COLO668 (cell line): Measurements from ENCODE around the gene AP2B1.

Experiments
- DNase-seq: peaks from one replicate; lab custom pipeline; 2025; ENCODE audit not compliant: unreplicated experiment; lab: John Stamatoyannopoulos, UW

The AP2B1 gene

GRCh38 chr17:35768797-35769196 is 181.7 kb downstream of the AP2B1 start:
- no peak for DNase-seq

- no peak for DNase-seq
Measured at GRCh38 chr17:35769895-35770486, 182.9 kb downstream of the AP2B1 start.

GRCh38 chr17:35773129-35773528 is 186.0 kb downstream of the AP2B1 start:
- DNase-seq, result no peak

GRCh38 chr17:35773679-35774425 is 186.7 kb downstream of the AP2B1 start:
- DNase-seq, result no peak

GRCh38 chr17:35774499-35774898 is 187.4 kb downstream of the AP2B1 start:
- DNase-seq, result no peak

GRCh38 chr17:35775039-35775438 is 187.9 kb downstream of the AP2B1 start:
- no peak for DNase-seq

GRCh38 chr17:35775583-35775982 is 188.5 kb downstream of the AP2B1 start:
- no peak for DNase-seq
